Esophagus squamous epithelium (tissue), 4 donors: ENCODE data around the gene PSKH1.

Source experiments
- CTCF ChIP-seq, 6 experiments: fragments of 450-650 bp in 4 of 6; fragments of 200-600 bp in 2 of 6; sonication (generic) in 2 of 6; IDR thresholded peaks; one replicate each; pipeline ENCODE4 v1.5.1; 2016 to 2019; ENCODE audit warnings: antibody characterized with exemption in 6 of 6, mild to moderate bottlenecking in 4 of 6, moderate library complexity in 4 of 6
- POLR2A ChIP-seq, 4 donors: fragments of 450-650 bp; IDR thresholded peaks; one replicate each; pipeline ENCODE4 v1.6.1; 2017; ENCODE audit warnings: antibody characterized with exemption in 4 of 4, mild to moderate bottlenecking in 4 of 4, moderate library complexity in 3 of 4

GRCh38 chr16:67861877-67862276 is 31.2 kb upstream of the PSKH1 start:
- TF ChIP-seq CTCF (IDR thresholded peaks at IDR 0.05) (no peak), POLR2A (IDR thresholded peaks at IDR 0.05) (no peak)
